Measurements from ENCODE around the gene ZNF423. TPM values are rescaled to one million over a fixed set of nuclear protein-coding genes. Genes with fewer than 3 reads are reported as not detected.

The ZNF423 gene
- total RNA-seq, 1 experiment from 2014 or later, result 0.20 TPM

GRCh38 chr16:49747654-49748053, 108.3 kb downstream of the ZNF423 start:
- no peaks in the 10 kb centered on the region for H3K9me3 ChIP-seq
- Mint-ChIP-seq H3K27ac (ENCODE audit: unreplicated experiment) (no peak overlapping the region), H3K36me3 (ENCODE audit: insufficient read depth, unreplicated experiment) (no peaks in the 10 kb centered on the region), H3K27me3 (ENCODE audit: insufficient read depth, unreplicated experiment) (peaks cover 41% of the 10 kb centered on the region), H3K4me1 (ENCODE audit: low read depth, unreplicated experiment) (no peaks in the 10 kb centered on the region), H3K9me3 (ENCODE audit: unreplicated experiment) (no peaks in the 10 kb centered on the region), H3K4me3 (ENCODE audit: unreplicated experiment) (no peak overlapping the region)
- BruUV-seq (replicated peaks), result no TSS peak
- ChIA-PET CTCF (no interaction called here), POLR2A (no interaction called here)
- no peak overlapping the region for H3K4me3 ChIP-seq (ENCODE audit: low read depth, low read length)
- no peaks in the 10 kb centered on the region for H3K4me1 ChIP-seq
- no peak for DNase-seq
- no peak for TF ChIP-seq CTCF (IDR thresholded peaks at IDR 0.05; ENCODE audit: insufficient read depth in 1 of 2, low read depth in 1 of 2, low read length in 1 of 2, severe bottlenecking in 1 of 2, unreplicated experiment in 1 of 2)
- peaks cover 2% of the 10 kb centered on the region for H3K27me3 ChIP-seq (replicated peaks; ENCODE audit: control insufficient read depth, insufficient read depth, low read length)
- intact Hi-C loops (cut with micrococcal nuclease; ENCODE audit: unreplicated experiment), result no loop called here
- no peaks in the 10 kb centered on the region for H3K36me3 ChIP-seq (ENCODE audit: control insufficient read depth, insufficient read depth, low read length)

- Histone ChIP-seq H3K36me3 (ENCODE audit: control insufficient read depth, insufficient read depth, low read length) (no peaks in the 10 kb centered on the region), H3K27me3 (replicated peaks; ENCODE audit: control insufficient read depth, insufficient read depth, low read length) (peaks cover 2% of the 10 kb centered on the region), H3K4me3 (ENCODE audit: low read depth, low read length) (no peak overlapping the region), H3K9me3 (no peaks in the 10 kb centered on the region), H3K4me1 (no peaks in the 10 kb centered on the region)
- ChIA-PET CTCF (no interaction called here), POLR2A (no interaction called here)
- TF ChIP-seq CTCF (IDR thresholded peaks at IDR 0.05; ENCODE audit: insufficient read depth in 1 of 2, low read depth in 1 of 2, low read length in 1 of 2, severe bottlenecking in 1 of 2, unreplicated experiment in 1 of 2), result no peak
- no TSS peak for BruUV-seq (replicated peaks)
- intact Hi-C loops (cut with micrococcal nuclease; ENCODE audit: unreplicated experiment), result no loop called here
- no peaks in the 10 kb centered on the region for H3K4me1 Mint-ChIP-seq (ENCODE audit: low read depth, unreplicated experiment)
- no peak for DNase-seq
- no peaks in the 10 kb centered on the region for H3K36me3 Mint-ChIP-seq (ENCODE audit: insufficient read depth, unreplicated experiment)
- H3K4me3 Mint-ChIP-seq (ENCODE audit: unreplicated experiment), result no peak overlapping the region
- H3K27me3 Mint-ChIP-seq (ENCODE audit: insufficient read depth, unreplicated experiment), result peaks cover 38% of the 10 kb centered on the region
- H3K27ac Mint-ChIP-seq (ENCODE audit: unreplicated experiment), result no peak overlapping the region
- no peaks in the 10 kb centered on the region for H3K9me3 Mint-ChIP-seq (ENCODE audit: unreplicated experiment)
Observed at GRCh38 chr16:49746545-49746944, 109.4 kb downstream of the ZNF423 start.

GRCh38 chr16:49745311-49745747, 110.6 kb downstream of the ZNF423 start:
- Histone ChIP-seq H3K4me3 (ENCODE audit: low read depth, low read length) (no peak overlapping the region), H3K27me3 (replicated peaks; ENCODE audit: control insufficient read depth, insufficient read depth, low read length) (peaks cover 2% of the 10 kb centered on the region), H3K36me3 (ENCODE audit: control insufficient read depth, insufficient read depth, low read length) (no peaks in the 10 kb centered on the region), H3K9me3 (no peaks in the 10 kb centered on the region), H3K4me1 (no peaks in the 10 kb centered on the region)
- no peak overlapping the region for H3K4me3 Mint-ChIP-seq (ENCODE audit: unreplicated experiment)
- H3K27me3 Mint-ChIP-seq (ENCODE audit: insufficient read depth, unreplicated experiment), result peaks cover 32% of the 10 kb centered on the region
- no peaks in the 10 kb centered on the region for H3K9me3 Mint-ChIP-seq (ENCODE audit: unreplicated experiment)
- ChIA-PET POLR2A (no interaction called here), CTCF (no interaction called here)
- no peak overlapping the region for H3K27ac Mint-ChIP-seq (ENCODE audit: unreplicated experiment)
- H3K4me1 Mint-ChIP-seq (ENCODE audit: low read depth, unreplicated experiment), result no peaks in the 10 kb centered on the region
- intact Hi-C loops (cut with micrococcal nuclease; ENCODE audit: unreplicated experiment), result no loop called here
- no peak for DNase-seq
- no peak for TF ChIP-seq CTCF (IDR thresholded peaks at IDR 0.05; ENCODE audit: insufficient read depth in 1 of 2, low read depth in 1 of 2, low read length in 1 of 2, severe bottlenecking in 1 of 2, unreplicated experiment in 1 of 2)
- no peaks in the 10 kb centered on the region for H3K36me3 Mint-ChIP-seq (ENCODE audit: insufficient read depth, unreplicated experiment)
- BruUV-seq (replicated peaks), result no TSS peak
